GM06990 (cell line): ENCODE data around the gene NRCAM.

Experiments used
- DNase-seq: peaks from one replicate; pipeline ENCODE4 v3.0.0-alpha.2; 2011; ENCODE audit not compliant: insufficient read length; ENCODE audit errors: extremely low read depth
- H3K27me3 ChIP-seq: replicated peaks from 2 replicates; pipeline ENCODE4 v1.6.0; 2011; ENCODE audit warnings: low read length; ENCODE audit not compliant: control insufficient read depth, insufficient read depth
- H3K36me3 ChIP-seq: 2 replicates; pipeline ENCODE4 v1.5.1; 2011; ENCODE audit warnings: low read length; ENCODE audit not compliant: control insufficient read depth, insufficient read depth
- H3K4me3 ChIP-seq: replicated peaks from 2 replicates; pipeline ENCODE4 v1.5.1; 2011; ENCODE audit warnings: low read depth, mild to moderate bottlenecking, control low read depth, low read length
- TF ChIP-seq, protein P1 (sequence below): IDR thresholded peaks from 2 replicates; pipeline ENCODE4 v1.5.1; 2011; ENCODE audit warnings: low read length, control low read depth, mild to moderate bottlenecking, inconsistent platforms; ENCODE audit not compliant: insufficient read depth, poor library complexity, severe bottlenecking

Gene NRCAM

DNA sequence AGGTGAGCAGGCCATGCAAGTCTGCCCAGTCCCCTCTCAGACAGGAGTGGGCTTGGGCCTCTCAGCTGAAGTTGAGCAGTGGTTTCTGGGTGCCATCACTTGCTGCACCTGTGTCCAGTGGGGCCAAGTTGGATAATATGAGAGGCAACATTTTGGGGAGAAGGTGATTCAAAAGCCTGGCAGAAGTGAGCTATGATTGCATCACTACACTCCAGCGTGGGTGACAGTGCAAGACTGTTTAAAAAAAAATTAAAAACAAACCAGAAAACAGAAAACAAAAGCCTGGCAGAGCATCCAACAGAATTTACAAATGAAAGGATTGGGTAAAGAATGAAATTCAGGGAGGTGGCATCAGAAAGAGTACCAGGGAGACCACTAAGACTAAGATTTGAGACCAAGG lies 204.5 kb downstream of the NRCAM start:
- TF ChIP-seq, protein P1, sequence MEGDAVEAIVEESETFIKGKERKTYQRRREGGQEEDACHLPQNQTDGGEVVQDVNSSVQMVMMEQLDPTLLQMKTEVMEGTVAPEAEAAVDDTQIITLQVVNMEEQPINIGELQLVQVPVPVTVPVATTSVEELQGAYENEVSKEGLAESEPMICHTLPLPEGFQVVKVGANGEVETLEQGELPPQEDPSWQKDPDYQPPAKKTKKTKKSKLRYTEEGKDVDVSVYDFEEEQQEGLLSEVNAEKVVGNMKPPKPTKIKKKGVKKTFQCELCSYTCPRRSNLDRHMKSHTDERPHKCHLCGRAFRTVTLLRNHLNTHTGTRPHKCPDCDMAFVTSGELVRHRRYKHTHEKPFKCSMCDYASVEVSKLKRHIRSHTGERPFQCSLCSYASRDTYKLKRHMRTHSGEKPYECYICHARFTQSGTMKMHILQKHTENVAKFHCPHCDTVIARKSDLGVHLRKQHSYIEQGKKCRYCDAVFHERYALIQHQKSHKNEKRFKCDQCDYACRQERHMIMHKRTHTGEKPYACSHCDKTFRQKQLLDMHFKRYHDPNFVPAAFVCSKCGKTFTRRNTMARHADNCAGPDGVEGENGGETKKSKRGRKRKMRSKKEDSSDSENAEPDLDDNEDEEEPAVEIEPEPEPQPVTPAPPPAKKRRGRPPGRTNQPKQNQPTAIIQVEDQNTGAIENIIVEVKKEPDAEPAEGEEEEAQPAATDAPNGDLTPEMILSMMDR: no peak
- no peaks in the 10 kb centered on the region for H3K36me3 ChIP-seq
- no peaks in the 10 kb centered on the region for H3K27me3 ChIP-seq
- no peak overlapping the region for H3K4me3 ChIP-seq
- DNase-seq: no peak

DNA sequence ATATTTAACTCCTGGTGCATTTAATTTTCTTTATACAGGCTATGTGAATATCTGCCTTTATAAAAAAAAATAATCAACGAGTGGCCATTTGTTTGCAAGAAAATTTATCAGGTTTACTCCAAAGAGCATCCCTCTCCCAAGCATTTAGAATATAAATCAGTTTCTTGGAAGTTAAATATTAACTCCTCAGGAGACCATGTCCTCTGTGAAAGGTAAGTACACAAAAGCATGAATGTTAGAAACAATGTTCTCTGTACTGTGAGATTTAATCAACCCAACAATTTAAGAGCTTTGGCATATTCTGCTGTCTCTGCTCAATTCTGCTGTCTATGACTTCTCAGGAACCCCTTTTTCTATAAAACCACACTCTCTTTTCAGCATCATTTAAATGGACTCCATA lies 206.8 kb downstream of the NRCAM start:
- no peaks in the 10 kb centered on the region for H3K36me3 ChIP-seq
- no peak for DNase-seq
- no peak overlapping the region for H3K4me3 ChIP-seq
- TF ChIP-seq, protein P1: no peak
- no peaks in the 10 kb centered on the region for H3K27me3 ChIP-seq

DNA sequence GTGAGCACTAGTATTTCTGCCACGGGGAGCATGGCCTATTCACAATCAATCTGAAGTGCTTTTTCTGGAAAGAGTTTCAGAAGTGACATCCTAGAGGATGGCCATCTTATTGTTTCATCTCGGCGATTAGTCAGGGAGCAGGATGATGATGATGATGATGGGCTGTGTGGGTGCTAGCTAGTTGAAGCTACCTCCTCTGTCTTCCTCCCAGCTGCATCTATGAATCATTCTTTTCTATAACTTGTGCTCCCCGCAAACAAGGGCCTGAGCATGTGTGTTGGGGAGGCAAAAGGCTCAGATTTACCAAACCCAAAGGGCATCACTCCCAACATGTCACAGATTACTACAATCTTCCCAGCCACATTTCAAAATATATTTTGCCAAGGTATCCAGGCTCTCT lies 207.4 kb downstream of the NRCAM start:
- Histone ChIP-seq H3K4me3 (no peak overlapping the region), H3K27me3 (no peaks in the 10 kb centered on the region), H3K36me3 (no peaks in the 10 kb centered on the region)
- TF ChIP-seq, protein P1: no peak
- no peak for DNase-seq

DNA sequence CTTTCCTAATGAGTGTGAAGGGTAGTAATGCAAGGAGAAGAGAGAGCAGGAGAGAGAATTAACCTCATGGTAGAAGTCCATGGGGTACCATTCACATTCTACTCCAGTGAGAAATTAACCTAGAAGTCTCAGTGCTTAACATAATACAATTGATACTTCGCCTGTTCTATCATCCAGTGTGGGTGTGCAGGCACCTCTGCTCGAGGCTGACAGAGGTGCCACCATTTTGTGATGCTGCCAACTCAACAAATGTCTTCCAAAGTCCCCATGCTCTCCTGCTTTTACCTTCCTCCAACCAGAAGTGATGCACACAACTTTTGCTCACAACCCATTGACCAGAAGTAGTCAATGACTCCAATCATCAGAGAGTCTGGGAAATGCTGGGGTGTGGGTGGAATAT lies 207.8 kb downstream of the NRCAM start:
- Histone ChIP-seq H3K36me3 (no peaks in the 10 kb centered on the region), H3K27me3 (no peaks in the 10 kb centered on the region), H3K4me3 (no peak overlapping the region)
- TF ChIP-seq, protein P1: no peak
- DNase-seq: no peak

DNA sequence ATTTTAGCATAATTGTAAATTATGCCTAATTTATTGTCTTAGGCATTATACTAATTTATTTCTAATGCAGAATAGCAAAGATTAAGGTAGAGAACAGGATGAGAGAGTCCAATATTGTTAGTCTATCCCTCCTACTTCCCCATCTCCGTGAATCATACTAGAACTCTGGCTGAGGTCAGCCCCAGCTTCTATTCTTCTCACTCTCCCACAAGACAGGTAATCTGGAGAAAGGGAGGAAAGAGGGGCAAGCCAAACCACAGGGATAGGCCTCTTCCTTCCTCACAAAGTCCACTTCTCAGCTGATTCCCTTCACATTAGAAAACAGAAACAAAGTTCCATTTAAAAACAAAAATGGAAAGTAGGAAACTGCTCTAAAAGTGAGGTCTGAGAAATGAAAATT lies 208.6 kb downstream of the NRCAM start:
- no peak for DNase-seq
- no peak overlapping the region for H3K4me3 ChIP-seq
- TF ChIP-seq, protein P1: no peak
- no peaks in the 10 kb centered on the region for H3K36me3 ChIP-seq
- no peaks in the 10 kb centered on the region for H3K27me3 ChIP-seq

DNA sequence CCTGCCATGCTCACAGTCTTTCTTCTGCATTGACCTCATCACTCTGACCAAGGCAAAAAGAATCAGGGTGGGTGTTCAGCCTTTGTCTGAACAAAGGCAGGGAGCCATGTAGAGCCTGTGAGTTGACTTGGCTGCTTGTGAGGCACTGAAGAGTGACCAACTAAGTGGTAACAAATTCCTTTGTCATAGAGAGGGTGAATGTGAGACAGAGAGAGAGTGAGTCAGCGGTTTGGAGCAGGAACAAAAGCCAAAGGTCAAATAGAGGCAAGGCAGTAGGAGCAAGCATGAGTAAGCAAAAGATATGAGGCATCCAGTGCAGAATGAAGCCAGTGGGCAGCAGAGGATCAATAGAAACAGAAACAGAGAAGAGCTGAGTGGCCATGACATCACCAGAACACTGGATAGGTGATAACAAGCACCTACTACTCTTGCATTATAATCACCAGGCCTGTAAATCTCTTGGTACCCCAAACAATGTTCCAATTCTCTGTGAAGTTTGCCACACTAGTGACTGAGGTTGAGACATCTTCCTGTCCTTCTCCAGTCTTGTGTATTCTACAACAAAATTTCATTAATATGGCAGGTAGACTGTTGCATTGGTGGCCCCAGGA lies 209.9 kb downstream of the NRCAM start:
- no peak overlapping the region for H3K4me3 ChIP-seq
- no peaks in the 10 kb centered on the region for H3K27me3 ChIP-seq
- peak; percentile 52 for DNase-seq
- TF ChIP-seq, protein P1: no peak
- no peaks in the 10 kb centered on the region for H3K36me3 ChIP-seq
